ENCODE data around the gene ALOX12. TPM values are rescaled to one million over a fixed set of nuclear protein-coding genes. Genes with fewer than 3 reads are reported as not detected.

The ALOX12 gene
- total and polyA plus RNA-seq, 4 donors = 0.03 to 3.1 (median 0.24) TPM; not detected in 1

- Histone ChIP-seq H3K36me3 (ENCODE audit: control insufficient read depth in 4 of 4, insufficient read depth in 3 of 4, low read depth in 1 of 4, low read length in 3 of 4) (no peaks in the 10 kb centered on the region), H3K27ac (ENCODE audit: low read depth in 1 of 2, low read length in 2 of 2) (peak overlapping the region; percentile 66 to 75), H3K4me1 (ENCODE audit: control insufficient read depth in 4 of 4, insufficient read depth in 4 of 4, low read length in 3 of 4) (peaks cover 9 to 38% (median 25%) of the 10 kb centered on the region in 4 donors), H3K9me3 (ENCODE audit: control insufficient read depth in 4 of 4, low read length in 3 of 4) (no peaks in the 10 kb centered on the region), H3K27me3 (ENCODE audit: control insufficient read depth in 4 of 4, insufficient read depth in 4 of 4, low read length in 3 of 4) (no peaks in the 10 kb centered on the region), H3K4me3 (ENCODE audit: low read depth in 1 of 3, low read length in 3 of 3) (peak overlapping the region; percentile 23 to 76 (median 58)), H3K9ac (ENCODE audit: low read depth in 1 of 2, low read length in 2 of 2) (peak overlapping the region; percentile 58 to 68)
- DNase-seq (ENCODE audit: low spot score) = peak; percentile 34
- no peak for TF ChIP-seq NR2F2 (IDR thresholded peaks at IDR 0.05)
- TF ChIP-seq YY1 (IDR thresholded peaks at IDR 0.05) = peak; percentile 37
- 14% methylated on average over 16 of the region's 16 CpGs for WGBS
Measured at GRCh38 chr17:7019839-7020519, 24.1 kb downstream of the ALOX12 start.

DNA sequence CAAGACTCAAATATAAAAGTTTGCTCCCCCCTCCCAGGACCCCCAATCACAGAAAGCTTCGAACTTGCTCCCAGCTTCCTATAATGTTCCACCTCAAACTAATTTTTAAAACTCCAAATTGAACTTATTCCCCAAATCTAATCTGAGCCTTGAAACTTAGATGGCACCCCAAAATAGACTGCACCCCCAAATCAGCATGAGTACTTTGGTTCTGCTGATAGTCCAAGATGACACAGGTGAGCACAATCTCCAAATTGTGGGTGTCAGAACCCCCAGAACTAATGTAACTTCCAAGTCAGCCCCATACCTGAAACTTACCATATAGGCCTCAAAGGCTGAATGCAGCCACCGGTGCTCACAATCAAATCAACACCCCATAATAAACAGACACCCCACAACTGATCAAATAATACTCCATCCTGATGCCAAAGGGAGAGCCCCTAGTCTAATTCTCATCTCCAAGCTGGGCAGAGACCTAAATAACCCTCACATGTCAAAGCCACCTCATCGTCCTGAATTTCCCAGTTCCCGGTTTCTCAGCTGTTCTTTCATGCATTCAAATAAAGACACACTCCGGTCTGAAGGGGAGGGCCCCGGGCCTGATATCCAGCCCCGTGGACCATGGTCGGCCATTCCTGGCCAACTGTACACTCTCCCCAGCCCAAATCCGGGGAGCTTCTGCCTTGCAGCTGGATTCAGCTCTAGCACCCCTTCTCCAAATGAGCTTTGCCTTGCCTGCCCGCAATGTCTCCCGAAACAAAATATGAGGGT lies 25.2 kb downstream of the ALOX12 start:
- Histone ChIP-seq H3K27me3 (ENCODE audit: control insufficient read depth in 4 of 4, insufficient read depth in 4 of 4, low read length in 3 of 4) (no peaks in the 10 kb centered on the region), H3K27ac (ENCODE audit: low read depth in 1 of 2, low read length in 2 of 2) (peak overlapping the region; percentile 64 to 69), H3K36me3 (ENCODE audit: control insufficient read depth in 4 of 4, insufficient read depth in 3 of 4, low read depth in 1 of 4, low read length in 3 of 4) (no peaks in the 10 kb centered on the region), H3K9ac (ENCODE audit: low read depth in 1 of 2, low read length in 2 of 2) (peak overlapping the region in 1 of 2 donors; percentile 19), H3K9me3 (ENCODE audit: control insufficient read depth in 4 of 4, low read length in 3 of 4) (no peaks in the 10 kb centered on the region), H3K4me3 (ENCODE audit: low read depth in 1 of 3, low read length in 3 of 3) (no peak overlapping the region), H3K4me1 (ENCODE audit: control insufficient read depth in 4 of 4, insufficient read depth in 4 of 4, low read length in 3 of 4) (peaks cover 6 to 30% (median 19%) of the 10 kb centered on the region in 4 donors)
- TF ChIP-seq YY1 (IDR thresholded peaks at IDR 0.05) (no peak), ATF3 (IDR thresholded peaks at IDR 0.05) (no peak), HNF4G (IDR thresholded peaks at IDR 0.05) (no peak), TAF1 (conservative IDR thresholded peaks at IDR 0.05) (no peak), RAD21 (IDR thresholded peaks at IDR 0.05) (no peak), FOXA1 (IDR thresholded peaks at IDR 0.05) (no peak), EGR1 (IDR thresholded peaks at IDR 0.05; ENCODE audit: low read depth in 2 of 2) (no peak), GABPA (IDR thresholded peaks at IDR 0.05 in 1 of 2, conservative IDR thresholded peaks at IDR 0.05 in 1 of 2) (no peak), NR2F2 (IDR thresholded peaks at IDR 0.05) (no peak), SP1 (IDR thresholded peaks at IDR 0.05) (no peak), CTCF (IDR thresholded peaks at IDR 0.05; ENCODE audit: low read depth, low read length, missing input control) (no peak), JUND (IDR thresholded peaks at IDR 0.05) (no peak), FOXA2 (IDR thresholded peaks at IDR 0.05) (no peak), HNF4A (conservative IDR thresholded peaks at IDR 0.05) (no peak), RXRA (IDR thresholded peaks at IDR 0.05) (no peak), MAX (IDR thresholded peaks at IDR 0.05) (no peak), REST (IDR thresholded peaks at IDR 0.05) (no peak)
- TF ChIP-seq, protein P1, sequence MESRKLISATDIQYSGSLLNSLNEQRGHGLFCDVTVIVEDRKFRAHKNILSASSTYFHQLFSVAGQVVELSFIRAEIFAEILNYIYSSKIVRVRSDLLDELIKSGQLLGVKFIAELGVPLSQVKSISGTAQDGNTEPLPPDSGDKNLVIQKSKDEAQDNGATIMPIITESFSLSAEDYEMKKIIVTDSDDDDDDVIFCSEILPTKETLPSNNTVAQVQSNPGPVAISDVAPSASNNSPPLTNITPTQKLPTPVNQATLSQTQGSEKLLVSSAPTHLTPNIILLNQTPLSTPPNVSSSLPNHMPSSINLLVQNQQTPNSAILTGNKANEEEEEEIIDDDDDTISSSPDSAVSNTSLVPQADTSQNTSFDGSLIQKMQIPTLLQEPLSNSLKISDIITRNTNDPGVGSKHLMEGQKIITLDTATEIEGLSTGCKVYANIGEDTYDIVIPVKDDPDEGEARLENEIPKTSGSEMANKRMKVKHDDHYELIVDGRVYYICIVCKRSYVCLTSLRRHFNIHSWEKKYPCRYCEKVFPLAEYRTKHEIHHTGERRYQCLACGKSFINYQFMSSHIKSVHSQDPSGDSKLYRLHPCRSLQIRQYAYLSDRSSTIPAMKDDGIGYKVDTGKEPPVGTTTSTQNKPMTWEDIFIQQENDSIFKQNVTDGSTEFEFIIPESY (IDR thresholded peaks at IDR 0.05) = no peak
- peak; percentile 29 for DNase-seq (ENCODE audit: low spot score)
- WGBS = 67% methylated on average over 11 of the region's 11 CpGs

Data from liver (tissue), 9 donors.